GM12892 (cell line): Measurements from ENCODE around the gene NDUFAF8.

Experiments
- POLR2A ChIP-seq: IDR thresholded peaks from 2 replicates; pipeline ENCODE4 v1.6.1; 2011; ENCODE audit warnings: low read depth, low read length, control low read depth
- POLR2AphosphoS5 ChIP-seq: IDR thresholded peaks from 2 replicates; pipeline ENCODE4 v1.6.1; 2011; ENCODE audit warnings: low read depth, low read length, control low read depth

- TF ChIP-seq POLR2A (peak; percentile 42; the same call in 1 of the 2 replicates), POLR2AphosphoS5 (0 out of 2 replicates have a peak, but pooled peaks have one; percentile 62)
These were observed 5.4 kb downstream of the NDUFAF8 start for GRCh38 chr17:81244358-81245023.
